ENCODE measurements around the gene GET4.

GRCh38 chr7:844514-844913 lies 31.8 kb upstream of the GET4 start:
- TF ChIP-seq POLR2A (IDR thresholded peaks at IDR 0.05) (no peak), CTCF (IDR thresholded peaks at IDR 0.05) (no peak)
